Osteocyte (in vitro differentiated cells): Measurements from ENCODE around the gene CES2. TPM values are rescaled to one million over a fixed set of nuclear protein-coding genes. Genes with fewer than 3 reads are reported as not detected.

Experiments
- DNase-seq: peaks from one replicate; pipeline ENCODE4 v3.0.0; 2021; ENCODE audit warnings: mixed read lengths; ENCODE audit not compliant: unreplicated experiment; ENCODE audit errors: extremely low spot score
- H3K27ac Mint-ChIP-seq: one replicate; pipeline ENCODE4 v1.8.0; 2021; ENCODE audit warnings: mild to moderate bottlenecking, mixed read lengths; ENCODE audit not compliant: unreplicated experiment
- H3K27me3 Mint-ChIP-seq: one replicate; pipeline ENCODE4 v1.8.0; 2021; ENCODE audit warnings: mixed read lengths; ENCODE audit not compliant: unreplicated experiment
- H3K36me3 Mint-ChIP-seq: one replicate; pipeline ENCODE4 v1.8.0; 2021; ENCODE audit warnings: mixed read lengths; ENCODE audit not compliant: unreplicated experiment
- H3K4me1 Mint-ChIP-seq: one replicate; pipeline ENCODE4 v1.8.0; 2021; ENCODE audit warnings: mixed read lengths; ENCODE audit not compliant: unreplicated experiment
- H3K4me3 Mint-ChIP-seq: one replicate; pipeline ENCODE4 v1.8.0; 2021; ENCODE audit warnings: mild to moderate bottlenecking, moderate library complexity, mixed read lengths; ENCODE audit not compliant: unreplicated experiment
- H3K9me3 Mint-ChIP-seq: one replicate; pipeline ENCODE4 v1.8.0; 2021; ENCODE audit warnings: mixed read lengths; ENCODE audit not compliant: unreplicated experiment
- total RNA-seq: library from RNA; stranded (reverse); gene quantifications from 2 replicates; pipeline ENCODE4 v1.2.1, GENCODE V29; 2021
- TF ChIP-seq, protein P1 (sequence below): fragments of 200-600 bp; sonication (generic); IDR thresholded peaks from 2 replicates; pipeline ENCODE4 v1.5.0; 2021; ENCODE audit warnings: antibody characterized with exemption, mild to moderate bottlenecking, moderate library complexity

Gene CES2
- total RNA-seq, 1 donor from 2014 or later, result 38.6 TPM

DNA sequence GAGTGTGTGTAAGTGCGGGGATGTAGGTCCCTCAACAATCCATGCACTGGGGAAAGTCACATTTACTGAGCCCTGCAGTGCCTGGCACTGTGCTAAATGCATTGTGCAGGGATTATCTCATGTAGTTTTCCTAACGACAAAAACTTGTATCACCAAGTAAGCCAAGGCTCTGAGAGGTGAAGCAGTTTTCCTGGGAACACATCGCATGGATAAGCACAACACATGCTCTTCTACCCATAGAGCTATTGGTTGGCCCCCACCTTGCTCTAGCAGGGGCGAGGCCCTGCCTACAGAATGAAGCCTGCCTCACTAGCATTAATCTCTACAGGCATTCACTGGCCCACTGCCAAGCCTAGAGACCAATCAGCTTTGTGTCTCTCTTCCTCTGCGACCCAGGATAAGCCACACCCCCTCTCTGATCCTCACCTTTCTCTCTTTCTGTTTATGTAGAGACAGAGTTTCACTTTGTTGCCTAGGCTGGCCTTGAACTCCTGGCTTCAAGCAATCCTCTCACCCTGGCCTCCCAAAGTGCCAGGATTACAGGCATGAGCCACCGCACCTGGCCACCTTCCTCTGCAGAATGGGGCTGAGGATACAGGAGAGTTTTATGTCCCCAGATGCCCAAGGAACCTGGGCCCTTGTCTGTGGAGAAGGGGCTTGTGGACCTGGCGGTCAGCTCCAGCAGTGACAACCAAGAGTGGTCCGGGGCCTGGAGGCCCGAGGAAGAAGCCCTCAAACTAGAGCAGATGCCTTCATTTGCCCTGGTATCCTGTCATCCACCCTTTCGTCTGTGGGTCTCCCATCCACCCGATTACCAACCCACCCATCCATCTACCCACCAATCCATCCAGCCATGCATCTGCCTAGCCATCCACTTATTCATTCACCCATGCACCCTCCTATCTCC, 29.4 kb upstream of the CES2 start:
- H3K4me3 Mint-ChIP-seq, result no peak overlapping the region
- no peak overlapping the region for H3K27ac Mint-ChIP-seq
- no peaks in the 10 kb centered on the region for H3K36me3 Mint-ChIP-seq
- DNase-seq, result no peak
- H3K27me3 Mint-ChIP-seq, result peaks cover 11% of the 10 kb centered on the region
- H3K4me1 Mint-ChIP-seq, result peaks cover 6% of the 10 kb centered on the region
- H3K9me3 Mint-ChIP-seq, result no peaks in the 10 kb centered on the region
- TF ChIP-seq, protein P1, sequence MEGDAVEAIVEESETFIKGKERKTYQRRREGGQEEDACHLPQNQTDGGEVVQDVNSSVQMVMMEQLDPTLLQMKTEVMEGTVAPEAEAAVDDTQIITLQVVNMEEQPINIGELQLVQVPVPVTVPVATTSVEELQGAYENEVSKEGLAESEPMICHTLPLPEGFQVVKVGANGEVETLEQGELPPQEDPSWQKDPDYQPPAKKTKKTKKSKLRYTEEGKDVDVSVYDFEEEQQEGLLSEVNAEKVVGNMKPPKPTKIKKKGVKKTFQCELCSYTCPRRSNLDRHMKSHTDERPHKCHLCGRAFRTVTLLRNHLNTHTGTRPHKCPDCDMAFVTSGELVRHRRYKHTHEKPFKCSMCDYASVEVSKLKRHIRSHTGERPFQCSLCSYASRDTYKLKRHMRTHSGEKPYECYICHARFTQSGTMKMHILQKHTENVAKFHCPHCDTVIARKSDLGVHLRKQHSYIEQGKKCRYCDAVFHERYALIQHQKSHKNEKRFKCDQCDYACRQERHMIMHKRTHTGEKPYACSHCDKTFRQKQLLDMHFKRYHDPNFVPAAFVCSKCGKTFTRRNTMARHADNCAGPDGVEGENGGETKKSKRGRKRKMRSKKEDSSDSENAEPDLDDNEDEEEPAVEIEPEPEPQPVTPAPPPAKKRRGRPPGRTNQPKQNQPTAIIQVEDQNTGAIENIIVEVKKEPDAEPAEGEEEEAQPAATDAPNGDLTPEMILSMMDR, result no peak

DNA sequence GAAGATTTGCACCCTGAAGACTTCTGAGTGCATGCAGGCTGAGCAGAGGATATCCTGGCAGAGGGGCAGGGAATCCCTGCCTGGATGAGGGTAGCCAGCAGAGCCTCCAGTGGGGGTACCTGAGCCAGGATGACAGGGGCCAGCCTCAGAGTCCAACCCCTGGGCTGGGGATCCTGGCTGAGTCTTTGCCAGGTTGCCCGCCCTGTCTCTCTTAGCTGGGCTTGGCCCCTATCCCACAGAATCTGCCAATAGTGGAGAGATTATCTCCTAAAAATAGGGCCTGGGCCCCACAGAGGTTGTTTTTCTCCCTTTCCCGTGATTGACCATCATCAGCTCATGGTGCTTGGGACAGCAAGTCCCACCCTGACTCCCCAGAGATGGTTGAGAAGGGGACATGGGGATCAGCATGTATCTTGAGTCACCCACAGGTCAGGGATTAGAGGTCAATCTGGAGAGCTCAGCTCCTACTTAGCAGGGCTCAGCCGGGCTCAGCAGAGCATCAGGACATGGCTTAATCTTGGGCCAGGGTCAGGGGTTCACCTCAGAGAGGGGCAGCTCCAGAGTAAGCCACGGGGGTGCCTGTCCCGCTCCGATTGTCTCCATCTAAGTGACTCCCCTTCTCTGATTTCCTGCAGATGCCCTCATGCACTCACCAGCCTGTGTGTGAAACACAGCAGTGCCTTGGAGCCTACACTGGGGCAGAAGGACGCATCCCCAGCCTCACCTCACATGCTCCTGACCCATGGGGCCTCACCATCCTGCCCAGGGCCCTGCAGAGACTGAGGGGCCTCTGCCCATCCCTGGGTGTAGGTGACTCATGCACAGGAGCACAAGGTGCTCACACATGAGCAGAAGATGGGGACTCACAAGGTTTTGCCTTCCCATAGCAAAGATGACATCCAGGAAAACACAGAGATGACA, 28.1 kb upstream of the CES2 start:
- Mint-ChIP-seq H3K4me3 (no peak overlapping the region), H3K36me3 (no peaks in the 10 kb centered on the region), H3K27ac (no peak overlapping the region), H3K27me3 (peaks cover 11% of the 10 kb centered on the region), H3K9me3 (no peaks in the 10 kb centered on the region), H3K4me1 (peaks cover 6% of the 10 kb centered on the region)
- TF ChIP-seq, protein P1, result no peak
- no peak for DNase-seq

DNA sequence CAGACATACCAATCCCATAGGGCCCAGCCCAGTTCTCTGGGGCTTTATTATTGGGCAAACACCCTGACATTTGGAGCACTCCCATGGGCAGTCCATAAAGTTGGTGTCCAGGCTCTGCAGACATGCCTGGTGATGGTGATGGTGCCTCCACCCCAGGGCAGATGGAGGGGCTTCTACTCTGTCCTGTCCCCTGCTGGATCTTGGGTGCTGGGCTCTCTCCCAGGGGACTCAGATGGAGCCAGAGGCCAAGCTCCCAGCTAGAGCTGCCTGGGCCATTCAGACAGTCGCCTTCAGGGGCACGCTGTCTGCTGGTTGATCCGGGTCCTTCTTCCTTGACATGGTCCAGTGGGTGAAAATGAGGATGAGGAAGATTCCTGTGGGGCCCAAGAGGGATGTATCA, 27.2 kb upstream of the CES2 start:
- H3K9me3 Mint-ChIP-seq, result no peaks in the 10 kb centered on the region
- H3K4me1 Mint-ChIP-seq, result peaks cover 6% of the 10 kb centered on the region
- no peaks in the 10 kb centered on the region for H3K36me3 Mint-ChIP-seq
- no peak overlapping the region for H3K4me3 Mint-ChIP-seq
- no peak overlapping the region for H3K27ac Mint-ChIP-seq
- H3K27me3 Mint-ChIP-seq, result peaks cover 11% of the 10 kb centered on the region
- DNase-seq, result no peak
- TF ChIP-seq, protein P1, result no peak

DNA sequence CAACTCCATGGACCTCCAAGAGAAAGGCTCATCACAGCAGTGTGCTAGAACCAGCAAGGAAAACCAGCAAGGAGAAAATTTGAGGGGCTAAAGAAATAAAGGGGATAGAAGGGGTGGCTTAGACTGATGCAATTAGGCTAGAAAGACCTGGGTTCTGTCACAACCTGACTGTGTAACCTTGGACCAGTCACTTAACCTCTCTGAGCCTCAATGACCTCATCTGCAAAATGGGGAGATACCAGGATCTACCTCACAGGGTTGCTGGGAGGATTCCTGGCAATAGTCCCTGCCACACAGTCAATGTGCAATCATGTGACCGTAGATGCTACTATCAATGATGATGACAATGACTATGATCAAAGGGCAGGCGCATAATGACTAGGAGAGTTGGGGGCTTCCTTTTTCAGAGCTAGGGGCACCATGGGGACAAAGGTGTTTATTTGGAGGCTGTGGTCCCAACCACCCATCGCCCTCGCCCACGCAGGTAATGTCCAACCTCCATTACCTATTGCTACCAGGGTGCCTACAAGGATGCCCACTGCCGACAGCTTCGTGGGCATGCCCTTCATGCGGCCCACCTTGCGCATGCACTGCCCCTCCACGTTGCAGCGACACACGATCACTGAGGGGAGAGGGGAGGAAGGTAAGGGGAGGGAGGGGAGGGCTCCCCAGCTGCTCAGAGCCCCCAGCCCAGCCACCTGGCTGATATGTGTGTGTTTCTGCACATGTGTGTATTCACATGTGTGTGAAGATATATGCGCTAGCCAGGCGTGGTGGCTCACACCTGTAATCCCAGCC, 26.4 kb upstream of the CES2 start:
- H3K4me3 Mint-ChIP-seq, result no peak overlapping the region
- H3K9me3 Mint-ChIP-seq, result no peaks in the 10 kb centered on the region
- DNase-seq, result no peak
- H3K36me3 Mint-ChIP-seq, result no peaks in the 10 kb centered on the region
- TF ChIP-seq, protein P1, result no peak
- no peak overlapping the region for H3K27ac Mint-ChIP-seq
- peaks cover 6% of the 10 kb centered on the region for H3K4me1 Mint-ChIP-seq
- peaks cover 11% of the 10 kb centered on the region for H3K27me3 Mint-ChIP-seq
